Kidney epithelial cell (primary cell): ENCODE measurements around the gene GFPT2. TPM values are rescaled to one million over a fixed set of nuclear protein-coding genes. Genes with fewer than 3 reads are reported as not detected.

Source experiments
- DNase-seq: peaks from one replicate; pipeline ENCODE4 v3.0.0-alpha.2; 2010; ENCODE audit warnings: low read depth
- H3K27me3 ChIP-seq: 2 replicates; pipeline ENCODE4 v1.6.0; 2011; ENCODE audit warnings: low read length; ENCODE audit not compliant: control insufficient read depth, insufficient read depth
- H3K36me3 ChIP-seq: 2 replicates; pipeline ENCODE4 v1.5.1; 2011; ENCODE audit warnings: low read length; ENCODE audit not compliant: control insufficient read depth, insufficient read depth
- H3K4me3 ChIP-seq: 2 replicates; pipeline ENCODE4 v1.5.1; 2011; ENCODE audit warnings: low read depth, mild to moderate bottlenecking, control low read depth, low read length
- total RNA-seq: library from RNA; depleted of rRNA; stranded (reverse); fragments of >200 nt; gene quantifications from 2 replicates; pipeline ENCODE4 v1.2.3, GENCODE V29; 2015
- TF ChIP-seq, protein P1 (sequence below): IDR thresholded peaks from 2 replicates; pipeline ENCODE4 v1.5.1; 2011; ENCODE audit warnings: mild to moderate bottlenecking, moderate library complexity, low read length, control low read depth, inconsistent platforms; ENCODE audit not compliant: insufficient read depth, poor library complexity, severe bottlenecking

Gene GFPT2
- total RNA-seq, 1 donor from 2014 or later = 7.7 TPM

DNA sequence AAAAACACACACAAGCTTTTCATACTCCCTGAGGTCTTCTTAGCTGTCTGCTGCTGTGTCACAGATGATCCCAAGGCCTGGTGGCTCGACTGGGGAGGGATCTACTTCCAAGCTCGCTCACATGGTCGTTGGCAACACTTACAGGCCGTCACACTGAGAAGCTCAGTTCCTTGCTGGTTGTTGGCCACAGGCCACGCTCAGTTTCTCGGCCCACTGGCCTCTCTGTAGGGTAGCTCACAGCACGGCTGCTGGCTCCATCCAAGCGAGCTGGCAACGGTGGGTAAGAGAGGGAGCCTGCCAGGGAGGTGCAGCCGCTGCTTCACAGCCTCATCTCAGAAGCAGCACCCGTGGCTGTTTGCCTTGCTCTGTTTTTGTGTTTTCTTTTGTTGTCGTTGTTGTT, 43.8 kb upstream of the GFPT2 start:
- no peak for DNase-seq

DNA sequence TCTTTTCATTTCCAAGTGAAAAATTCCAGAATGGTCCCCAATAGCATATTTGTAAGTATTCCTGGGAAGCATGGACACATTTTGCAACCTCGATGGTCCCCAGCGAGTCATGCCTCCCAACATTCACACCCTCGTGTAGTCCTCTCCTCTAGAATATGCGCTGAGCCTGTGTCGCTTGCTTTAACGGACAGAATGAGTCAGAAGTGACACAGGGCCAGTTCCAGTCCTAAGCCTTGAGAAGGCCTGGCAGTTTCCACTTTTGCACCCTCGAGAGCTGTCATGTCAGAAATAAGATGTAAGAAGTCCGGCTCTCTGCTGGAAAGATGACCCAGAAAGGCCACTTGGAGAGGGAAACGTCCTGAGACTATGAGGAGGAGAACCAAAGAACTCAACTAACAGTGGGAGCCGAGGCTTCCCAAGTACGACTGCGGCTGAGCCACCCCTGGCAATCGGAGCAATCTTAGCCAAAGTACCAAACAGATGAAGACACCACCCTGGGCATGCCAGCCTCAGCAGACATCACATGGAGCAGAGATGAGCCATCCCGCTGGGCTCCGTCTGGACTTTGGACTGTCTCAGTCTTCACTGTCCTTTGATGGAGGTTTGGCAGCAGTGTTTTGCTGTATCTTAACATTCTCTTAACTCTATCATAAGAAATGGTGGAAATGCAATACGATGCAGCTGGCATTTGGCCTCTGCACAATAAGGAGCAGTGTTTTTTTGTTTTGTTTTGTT, 42.6 kb upstream of the GFPT2 start:
- DNase-seq = no peak
- Histone ChIP-seq H3K4me3 (no peak overlapping the region), H3K36me3 (no peaks in the 10 kb centered on the region), H3K27me3 (no peaks in the 10 kb centered on the region)
- TF ChIP-seq, protein P1, sequence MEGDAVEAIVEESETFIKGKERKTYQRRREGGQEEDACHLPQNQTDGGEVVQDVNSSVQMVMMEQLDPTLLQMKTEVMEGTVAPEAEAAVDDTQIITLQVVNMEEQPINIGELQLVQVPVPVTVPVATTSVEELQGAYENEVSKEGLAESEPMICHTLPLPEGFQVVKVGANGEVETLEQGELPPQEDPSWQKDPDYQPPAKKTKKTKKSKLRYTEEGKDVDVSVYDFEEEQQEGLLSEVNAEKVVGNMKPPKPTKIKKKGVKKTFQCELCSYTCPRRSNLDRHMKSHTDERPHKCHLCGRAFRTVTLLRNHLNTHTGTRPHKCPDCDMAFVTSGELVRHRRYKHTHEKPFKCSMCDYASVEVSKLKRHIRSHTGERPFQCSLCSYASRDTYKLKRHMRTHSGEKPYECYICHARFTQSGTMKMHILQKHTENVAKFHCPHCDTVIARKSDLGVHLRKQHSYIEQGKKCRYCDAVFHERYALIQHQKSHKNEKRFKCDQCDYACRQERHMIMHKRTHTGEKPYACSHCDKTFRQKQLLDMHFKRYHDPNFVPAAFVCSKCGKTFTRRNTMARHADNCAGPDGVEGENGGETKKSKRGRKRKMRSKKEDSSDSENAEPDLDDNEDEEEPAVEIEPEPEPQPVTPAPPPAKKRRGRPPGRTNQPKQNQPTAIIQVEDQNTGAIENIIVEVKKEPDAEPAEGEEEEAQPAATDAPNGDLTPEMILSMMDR = no peak

More for the DNA sequence above, 43.8 kb upstream of the GFPT2 start:
- H3K27me3 ChIP-seq = no peaks in the 10 kb centered on the region
- no peak overlapping the region for H3K4me3 ChIP-seq
- no peaks in the 10 kb centered on the region for H3K36me3 ChIP-seq
- TF ChIP-seq, protein P1 = no peak

DNA sequence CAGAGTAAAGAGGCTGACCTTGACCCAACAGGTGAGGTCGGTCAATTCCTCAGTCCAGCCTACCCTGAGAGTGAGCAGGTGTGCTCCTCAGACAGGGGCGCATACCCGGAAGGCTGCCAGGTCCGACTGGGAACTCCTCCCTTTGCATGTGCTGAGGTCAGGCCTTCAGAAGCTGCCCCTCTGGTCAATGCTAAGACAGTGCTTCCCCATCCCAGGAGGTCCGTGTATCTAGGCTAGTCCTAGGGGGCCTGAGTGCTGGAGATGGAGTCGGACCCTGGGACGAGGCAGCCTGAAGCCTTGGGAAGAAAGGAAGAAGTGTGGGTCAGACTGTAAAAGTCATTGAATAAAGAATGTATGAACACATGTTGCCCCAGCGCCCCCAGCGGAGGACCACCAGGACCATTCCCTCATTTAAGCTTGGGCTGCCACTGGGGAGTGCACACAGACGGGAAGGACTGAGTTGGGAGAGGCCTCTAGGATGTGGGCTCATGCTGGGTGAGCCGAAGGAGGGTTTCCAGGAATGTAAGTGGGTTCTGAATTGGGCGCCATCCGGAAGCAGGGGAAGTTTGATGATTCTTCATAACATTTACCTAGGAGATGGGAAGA, 41.0 kb upstream of the GFPT2 start:
- no peak for DNase-seq
- H3K36me3 ChIP-seq = no peaks in the 10 kb centered on the region

DNA sequence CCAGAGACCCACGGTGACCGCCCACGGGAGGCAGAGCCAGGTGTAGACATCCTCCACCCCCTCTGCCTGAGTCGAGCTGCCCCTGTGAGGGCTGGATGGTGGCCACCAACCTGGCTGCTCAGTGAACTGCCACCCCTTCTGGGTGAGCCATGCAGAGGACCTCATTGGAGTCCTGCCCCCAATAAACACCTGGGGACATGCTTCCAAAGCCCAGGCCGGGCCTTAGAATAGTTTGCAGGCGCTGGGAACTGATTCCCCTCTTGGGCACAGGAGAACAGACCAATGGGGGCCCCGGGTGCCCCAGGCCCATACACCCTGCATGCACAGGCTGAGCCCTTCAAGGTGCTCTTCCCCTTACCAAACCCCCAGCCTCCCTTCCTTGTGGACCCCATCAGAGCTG, 38.1 kb upstream of the GFPT2 start:
- Histone ChIP-seq H3K4me3 (no peak overlapping the region), H3K27me3 (no peaks in the 10 kb centered on the region), H3K36me3 (no peaks in the 10 kb centered on the region)
- DNase-seq = no peak
- TF ChIP-seq, protein P1 = no peak

More for the DNA sequence above, 41.0 kb upstream of the GFPT2 start:
- no peaks in the 10 kb centered on the region for H3K27me3 ChIP-seq
- TF ChIP-seq, protein P1 = no peak
- no peak overlapping the region for H3K4me3 ChIP-seq

DNA sequence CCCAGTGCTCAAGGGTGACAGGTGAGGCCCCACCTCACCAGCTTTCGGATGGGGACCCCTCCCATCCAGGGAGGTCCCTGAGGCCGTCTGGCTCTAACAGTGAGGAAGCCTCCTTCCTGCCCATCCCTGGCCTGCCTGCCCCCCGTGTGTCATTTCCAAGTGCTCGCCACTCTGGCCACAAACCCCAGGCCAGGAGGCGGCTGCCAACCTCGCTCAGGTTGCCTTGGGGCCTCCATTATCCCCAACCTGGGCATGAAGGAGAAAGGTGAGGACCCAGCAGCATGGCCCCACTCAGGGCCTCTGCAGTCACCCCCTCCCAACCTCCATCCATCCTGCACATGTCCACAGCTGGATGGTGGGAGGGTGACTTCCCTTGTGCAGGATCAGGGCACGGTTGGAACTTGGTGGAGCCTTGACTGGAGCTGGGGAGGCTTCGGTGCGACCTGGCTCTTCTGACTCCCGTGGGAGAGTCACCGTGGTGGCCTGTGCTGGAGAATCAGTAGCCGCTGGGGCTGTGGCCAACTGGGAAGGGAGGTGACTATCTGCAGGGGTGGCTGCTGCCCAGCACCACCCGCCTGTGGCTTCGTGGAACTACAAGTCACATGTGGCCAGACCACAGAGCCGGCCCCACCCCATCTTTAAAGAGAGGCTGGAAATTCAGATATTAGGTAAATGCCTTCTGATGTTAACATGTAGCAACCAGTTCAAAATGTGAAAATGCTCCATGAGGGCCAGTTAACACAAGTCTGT, 37.5 kb upstream of the GFPT2 start:
- Histone ChIP-seq H3K27me3 (no peaks in the 10 kb centered on the region), H3K4me3 (no peak overlapping the region), H3K36me3 (no peaks in the 10 kb centered on the region)
- TF ChIP-seq, protein P1 = no peak
- no peak for DNase-seq
